Large intestine (tissue), 3 donors: ENCODE results near the gene TRUB1. TPM values are rescaled to one million over a fixed set of nuclear protein-coding genes. Genes with fewer than 3 reads are reported as not detected.
A peak's percentile ranks its signal among the peaks of the same experiment; 100 is the strongest.

ENCODE experiments used
- DNase-seq, 2 donors: peaks; one replicate each; pipeline versions ENCODE4 v3.0.0 to v3.0.0-alpha.2; 2013
- H3K27ac ChIP-seq: one replicate; pipeline ENCODE4 v1.5.1; 2013; ENCODE audit warnings: low read length
- H3K27me3 ChIP-seq: 2 replicates; pipeline ENCODE4 v1.6.1; 2013; ENCODE audit warnings: low read length; ENCODE audit not compliant: control insufficient read depth, insufficient read depth
- H3K36me3 ChIP-seq: 2 replicates; pipeline ENCODE4 v1.6.1; 2013; ENCODE audit warnings: low read length; ENCODE audit not compliant: control insufficient read depth, insufficient read depth
- H3K4me1 ChIP-seq: one replicate; pipeline ENCODE4 v1.6.1; 2013; ENCODE audit warnings: low read length; ENCODE audit not compliant: control insufficient read depth, insufficient read depth
- H3K4me3 ChIP-seq: one replicate; pipeline ENCODE4 v1.5.1; 2013; ENCODE audit warnings: low read length
- H3K9me3 ChIP-seq: one replicate; pipeline ENCODE4 v1.6.1; 2013; ENCODE audit warnings: mild to moderate bottlenecking, low read depth, low read length, moderate library complexity; ENCODE audit not compliant: control insufficient read depth
- WGBS: methylation state at CpG from one replicate; pipeline ENCODE4 v1.1.5; 2013; ENCODE audit warnings: low lambda C conversion rate; ENCODE audit not compliant: insufficient coverage; 5-methylcytosine and 5-hydroxymethylcytosine counted together
- polyA plus RNA-seq: library from polyadenylated mRNA; unstranded; fragments of 120-200 nt; gene quantifications from one replicate; pipeline ENCODE4 v1.2.1, GENCODE V29; 2013

Gene TRUB1
- polyA plus RNA-seq, 1 donor = 20.6 TPM

GRCh38 chr10:114940735-114941134, 2.7 kb downstream of the TRUB1 start:
- no peak overlapping the region for H3K4me3 ChIP-seq
- H3K27me3 ChIP-seq = no peaks in the 10 kb centered on the region
- H3K27ac ChIP-seq = no peak overlapping the region
- no peaks in the 10 kb centered on the region for H3K9me3 ChIP-seq
- DNase-seq = no peak
- WGBS = 52% methylated on average over 2 of the region's 4 CpGs
- peaks cover 3% of the 10 kb centered on the region for H3K4me1 ChIP-seq
- H3K36me3 ChIP-seq = peaks cover 24% of the 10 kb centered on the region

- WGBS = no CpG with 5 or more reads among the region's 5 CpGs
- H3K4me3 ChIP-seq = no peak overlapping the region
- DNase-seq = no peak
- H3K4me1 ChIP-seq = peaks cover 3% of the 10 kb centered on the region
- H3K27me3 ChIP-seq = no peaks in the 10 kb centered on the region
- H3K9me3 ChIP-seq = no peaks in the 10 kb centered on the region
- no peak overlapping the region for H3K27ac ChIP-seq
- H3K36me3 ChIP-seq = peaks cover 32% of the 10 kb centered on the region
Observed at GRCh38 chr10:114943000-114943399, 5.0 kb downstream of the TRUB1 start.

GRCh38 chr10:114953047-114953446, 15.1 kb downstream of the TRUB1 start:
- Histone ChIP-seq H3K27ac (no peak overlapping the region), H3K4me3 (no peak overlapping the region), H3K9me3 (no peaks in the 10 kb centered on the region), H3K27me3 (no peaks in the 10 kb centered on the region), H3K4me1 (no peaks in the 10 kb centered on the region), H3K36me3 (peaks cover 12% of the 10 kb centered on the region)
- no peak for DNase-seq
- 70% methylated on average over 3 of the region's 4 CpGs for WGBS

GRCh38 chr10:114955984-114956383, 18.0 kb downstream of the TRUB1 start:
- WGBS = 100% methylated on average over 2 of the region's 4 CpGs
- Histone ChIP-seq H3K27me3 (no peaks in the 10 kb centered on the region), H3K4me3 (no peak overlapping the region)

GRCh38 chr10:114956466-114956865, 18.5 kb downstream of the TRUB1 start:
- WGBS = 90% methylated on average over 2 of the region's 2 CpGs
- H3K4me3 ChIP-seq = no peak overlapping the region
- DNase-seq = no peak
- no peaks in the 10 kb centered on the region for H3K27me3 ChIP-seq
- no peaks in the 10 kb centered on the region for H3K4me1 ChIP-seq
- no peaks in the 10 kb centered on the region for H3K9me3 ChIP-seq
- no peak overlapping the region for H3K27ac ChIP-seq
- peaks cover 15% of the 10 kb centered on the region for H3K36me3 ChIP-seq

More at GRCh38 chr10:114955984-114956383, 18.0 kb downstream of the TRUB1 start:
- H3K9me3 ChIP-seq = no peaks in the 10 kb centered on the region
- no peak overlapping the region for H3K27ac ChIP-seq
- H3K36me3 ChIP-seq = peaks cover 16% of the 10 kb centered on the region
- H3K4me1 ChIP-seq = no peaks in the 10 kb centered on the region
- DNase-seq = no peak

- no peak overlapping the region for H3K27ac ChIP-seq
- peaks cover 13% of the 10 kb centered on the region for H3K36me3 ChIP-seq
- H3K4me1 ChIP-seq = no peaks in the 10 kb centered on the region
- DNase-seq = no peak
- H3K4me3 ChIP-seq = no peak overlapping the region
- no peaks in the 10 kb centered on the region for H3K27me3 ChIP-seq
- WGBS = no CpG with 5 or more reads among the region's 1 CpG
- no peaks in the 10 kb centered on the region for H3K9me3 ChIP-seq
Observed at GRCh38 chr10:114957122-114957521, 19.1 kb downstream of the TRUB1 start.

- H3K4me1 ChIP-seq = no peaks in the 10 kb centered on the region
- peaks cover 13% of the 10 kb centered on the region for H3K36me3 ChIP-seq
- no peak overlapping the region for H3K27ac ChIP-seq
- DNase-seq = no peak
- no peaks in the 10 kb centered on the region for H3K27me3 ChIP-seq
- WGBS = 100% methylated on average over 1 of the region's 2 CpGs
- H3K4me3 ChIP-seq = no peak overlapping the region
- H3K9me3 ChIP-seq = no peaks in the 10 kb centered on the region
Observed at GRCh38 chr10:114957673-114958072, 19.7 kb downstream of the TRUB1 start.

GRCh38 chr10:114962441-114962840, 24.4 kb downstream of the TRUB1 start:
- Histone ChIP-seq H3K4me1 (no peaks in the 10 kb centered on the region), H3K27me3 (no peaks in the 10 kb centered on the region), H3K9me3 (no peaks in the 10 kb centered on the region), H3K27ac (no peak overlapping the region), H3K4me3 (no peak overlapping the region), H3K36me3 (peaks cover 14% of the 10 kb centered on the region)
- DNase-seq = peak in 1 of 2 donors; percentile 8
- WGBS = no CpG with 5 or more reads among the region's 2 CpGs

- no peaks in the 10 kb centered on the region for H3K27me3 ChIP-seq
- H3K4me3 ChIP-seq = no peak overlapping the region
- H3K27ac ChIP-seq = no peak overlapping the region
- peaks cover 14% of the 10 kb centered on the region for H3K36me3 ChIP-seq
- no CpG with 5 or more reads among the region's 4 CpGs for WGBS
- no peaks in the 10 kb centered on the region for H3K4me1 ChIP-seq
- no peak for DNase-seq
- H3K9me3 ChIP-seq = no peaks in the 10 kb centered on the region
Observed at GRCh38 chr10:114963908-114964307, 25.9 kb downstream of the TRUB1 start.

GRCh38 chr10:114967071-114967470, 29.1 kb downstream of the TRUB1 start:
- no peak for DNase-seq
- WGBS = 75% methylated on average over 2 of the region's 2 CpGs
- H3K27ac ChIP-seq = no peak overlapping the region
- no peaks in the 10 kb centered on the region for H3K27me3 ChIP-seq
- no peak overlapping the region for H3K4me3 ChIP-seq
- no peaks in the 10 kb centered on the region for H3K9me3 ChIP-seq
- H3K4me1 ChIP-seq = no peaks in the 10 kb centered on the region
- H3K36me3 ChIP-seq = peaks cover 12% of the 10 kb centered on the region

- no peak overlapping the region for H3K4me3 ChIP-seq
- H3K4me1 ChIP-seq = no peaks in the 10 kb centered on the region
- H3K27me3 ChIP-seq = no peaks in the 10 kb centered on the region
- no peaks in the 10 kb centered on the region for H3K9me3 ChIP-seq
- DNase-seq = no peak
- WGBS = no CpG with 5 or more reads among the region's 4 CpGs
- H3K36me3 ChIP-seq = peaks cover 10% of the 10 kb centered on the region
- H3K27ac ChIP-seq = no peak overlapping the region
Observed at GRCh38 chr10:114970515-114970914, 32.5 kb downstream of the TRUB1 start.
